ENCODE results near the gene SMARCC2. TPM values are rescaled to one million over a fixed set of nuclear protein-coding genes. Genes with fewer than 3 reads are reported as not detected.
A peak's percentile ranks its signal among the peaks of the same experiment; 100 is the strongest.

SMARCC2 gene
- polyA plus RNA-seq, 3 donors, result 22.2 to 63.7 (median 43.5) TPM

GRCh38 chr12:56154246-56154771 is 35.0 kb downstream of the SMARCC2 start:
- H3K4me2 ChIP-seq (replicated peaks; ENCODE audit: extremely low read depth, low read length, poor library complexity, severe bottlenecking), result no peak overlapping the region
- Mint-ChIP-seq H3K36me3 (peaks cover 7 to 10% of the 10 kb centered on the region in 2 donors), H3K27ac (peak overlapping the region in 2 of 7 donors; percentile 35 to 74), H3K9me3 (no peaks in the 10 kb centered on the region), H3K4me1 (peaks cover 41% of the 10 kb centered on the region), H3K27me3 (ENCODE audit: low read depth in 3 of 3) (peaks cover 0 to 3% (median 2%) of the 10 kb centered on the region in 3 donors), H3K4me3 (no peak overlapping the region)
- H2AFZ ChIP-seq (ENCODE audit: insufficient read depth, low read depth, low read length, poor library complexity, severe bottlenecking), result no peak overlapping the region
- DNase-seq, result no peak
- no peaks in the 10 kb centered on the region for H3K27me3 ChIP-seq (ENCODE audit: control insufficient read depth in 2 of 2, insufficient read depth in 2 of 2, low read length in 2 of 2)
- WGBS (ENCODE audit: insufficient coverage), result no CpG with 5 or more reads among the region's 1 CpG
- no peaks in the 10 kb centered on the region for H3K36me3 ChIP-seq (replicated peaks in 1 of 2; ENCODE audit: control insufficient read depth in 1 of 2, insufficient read depth in 2 of 2, low read length in 2 of 2)
- H3K79me2 ChIP-seq (ENCODE audit: insufficient read depth, low read length), result peaks cover 22% of the 10 kb centered on the region
- intact Hi-C loops (cut with micrococcal nuclease), result loop anchor here in 1 of 2 donors (5.0 kb wide), 1 partner anchor 37 kb away; the partner anchor contains the start of genes RPL41 and ZC3H10
- no peaks in the 10 kb centered on the region for H3K9me3 ChIP-seq (replicated peaks in 1 of 2; ENCODE audit: control insufficient read depth in 1 of 2, insufficient read depth in 1 of 2, low read length in 2 of 2)
- H4K20me1 ChIP-seq (ENCODE audit: insufficient read depth, low read length), result peaks cover 7% of the 10 kb centered on the region
- H3K27ac ChIP-seq (ENCODE audit: low read depth in 1 of 2, low read length in 2 of 2), result no peak overlapping the region
- H3K9ac ChIP-seq (ENCODE audit: insufficient read depth, low read length, poor library complexity, severe bottlenecking), result no peak overlapping the region
- H3K4me3 ChIP-seq (replicated peaks in 1 of 3; ENCODE audit: low read depth in 2 of 3, low read length in 3 of 3), result no peak overlapping the region
- H3K4me1 ChIP-seq (ENCODE audit: control insufficient read depth in 1 of 2, insufficient read depth in 2 of 2, low read length in 2 of 2), result peaks cover 41 to 51% of the 10 kb centered on the region in 2 donors
- no peak for TF ChIP-seq CTCF (IDR thresholded peaks at IDR 0.05)

GRCh38 chr12:56153678-56154065 is 35.6 kb downstream of the SMARCC2 start:
- H3K27ac ChIP-seq (ENCODE audit: low read depth in 1 of 2, low read length in 2 of 2), result no peak overlapping the region
- intact Hi-C loops (cut with micrococcal nuclease), result loop anchor here in 1 of 2 donors (5.0 kb wide), 1 partner anchor 36 kb away; the partner anchor contains the start of genes RPL41 and ZC3H10

More at GRCh38 chr12:56153678-56154065, 35.6 kb downstream of the SMARCC2 start:
- Histone ChIP-seq H4K20me1 (ENCODE audit: insufficient read depth, low read length) (peaks cover under 1% of the 10 kb centered on the region), H3K4me2 (replicated peaks; ENCODE audit: extremely low read depth, low read length, poor library complexity, severe bottlenecking) (no peak overlapping the region), H3K79me2 (ENCODE audit: insufficient read depth, low read length) (peaks cover 16% of the 10 kb centered on the region), H3K9me3 (replicated peaks in 1 of 2; ENCODE audit: control insufficient read depth in 1 of 2, insufficient read depth in 1 of 2, low read length in 2 of 2) (no peaks in the 10 kb centered on the region), H3K9ac (ENCODE audit: insufficient read depth, low read length, poor library complexity, severe bottlenecking) (no peak overlapping the region), H3K4me3 (replicated peaks in 1 of 3; ENCODE audit: low read depth in 2 of 3, low read length in 3 of 3) (no peak overlapping the region), H3K27me3 (ENCODE audit: control insufficient read depth in 2 of 2, insufficient read depth in 2 of 2, low read length in 2 of 2) (no peaks in the 10 kb centered on the region), H3K36me3 (replicated peaks in 1 of 2; ENCODE audit: control insufficient read depth in 1 of 2, insufficient read depth in 2 of 2, low read length in 2 of 2) (no peaks in the 10 kb centered on the region), H2AFZ (ENCODE audit: insufficient read depth, low read depth, low read length, poor library complexity, severe bottlenecking) (no peak overlapping the region), H3K4me1 (ENCODE audit: control insufficient read depth in 1 of 2, insufficient read depth in 2 of 2, low read length in 2 of 2) (peaks cover 37 to 44% of the 10 kb centered on the region in 2 donors)
- H3K4me1 Mint-ChIP-seq, result peaks cover 37% of the 10 kb centered on the region
- H3K9me3 Mint-ChIP-seq, result no peaks in the 10 kb centered on the region
- no peak for DNase-seq
- H3K36me3 Mint-ChIP-seq, result peaks cover 7 to 10% of the 10 kb centered on the region in 2 donors
- H3K27me3 Mint-ChIP-seq (ENCODE audit: low read depth in 3 of 3), result peaks cover 0 to 3% (median 2%) of the 10 kb centered on the region in 3 donors
- 92% methylated on average over 4 of the region's 5 CpGs for WGBS (ENCODE audit: insufficient coverage)
- TF ChIP-seq CTCF (IDR thresholded peaks at IDR 0.05), result no peak
- no peak overlapping the region for H3K4me3 Mint-ChIP-seq
- H3K27ac Mint-ChIP-seq, result peak overlapping the region in 2 of 7 donors; percentile 15 to 59

Data from CD14-positive monocyte (primary cell).